VCaP (cell line): ENCODE measurements around the gene SYT11.

ENCODE experiments used
- H3K27ac ChIP-seq: fragments of 450-650 bp; 2 replicates; pipeline ENCODE4 v1.5.1; 2017
- CTCF ChIP-seq: fragments of 450-650 bp; conservative IDR thresholded peaks from 2 replicates; pipeline ENCODE4 v1.5.1; 2017; ENCODE audit warnings: mild to moderate bottlenecking, moderate library complexity

Gene SYT11

DNA sequence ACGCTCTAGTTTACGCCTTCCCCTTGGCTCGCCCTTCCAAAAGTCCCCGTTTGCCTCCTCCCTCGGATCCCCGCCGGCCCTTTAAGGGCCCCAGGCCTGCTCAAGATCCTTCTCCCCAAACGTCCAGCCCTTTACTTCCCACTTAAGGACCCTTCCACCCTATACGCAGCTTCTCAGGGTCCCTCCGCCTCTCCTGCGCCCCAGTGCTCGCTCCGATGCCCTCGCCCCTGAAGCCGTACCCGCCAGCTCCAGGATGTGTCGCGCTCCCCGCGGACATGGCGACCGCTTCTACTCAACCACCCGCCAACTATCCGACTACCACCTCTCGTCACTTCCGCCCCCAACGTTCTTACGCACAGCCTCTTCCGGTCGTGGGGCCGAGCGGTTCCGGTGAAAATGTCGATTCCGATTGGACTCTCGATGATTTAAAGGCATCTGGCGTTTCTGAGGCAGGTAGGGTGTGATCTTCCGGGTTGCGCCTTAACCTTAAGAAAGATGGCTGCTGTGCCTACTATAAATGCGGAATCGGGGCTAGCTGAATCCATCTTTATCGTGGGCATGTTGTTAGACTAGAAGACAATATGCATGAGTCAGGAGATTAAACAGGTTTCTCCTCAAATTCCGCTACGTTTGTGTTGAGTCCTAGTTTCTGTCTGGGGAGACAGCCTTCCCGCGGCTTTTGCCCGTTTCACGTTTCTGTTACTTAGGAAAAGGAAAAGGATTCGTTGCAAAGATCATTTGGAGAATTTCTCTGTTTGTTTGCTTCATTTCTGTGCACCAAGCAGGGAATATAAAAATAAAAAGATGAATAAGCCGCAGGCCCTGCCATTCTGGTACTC lies 74.9 kb downstream of the SYT11 start, which contains the start of gene KHDC4:
TSS of gene KHDC4 (minus strand) at position 317 of the 839 bp plus-strand sequence. CDS start at position 277, 40 bp downstream.
- no peak for TF ChIP-seq CTCF
- H3K27ac ChIP-seq = peak within 1 kb of the TSS; percentile 96
